ENCODE results near the gene HOXB3. TPM values are rescaled to one million over a fixed set of nuclear protein-coding genes. Genes with fewer than 3 reads are reported as not detected.

Gene HOXB3
- total RNA-seq, 2 donors from 2014 or later = 26.8 to 33.3 TPM

- Histone ChIP-seq H3K27ac (peak overlapping the region; percentile 91 to 96), H3K4me1 (ENCODE audit: control insufficient read depth in 1 of 2, low read depth in 2 of 2) (peaks cover 47 to 72% of the 10 kb centered on the region in 2 donors), H3K36me3 (peaks cover 9% of the 10 kb centered on the region), H3K4me3 (peak overlapping the region; percentile 84), H3K9me3 (no peaks in the 10 kb centered on the region), H3K27me3 (replicated peaks; ENCODE audit: insufficient read depth) (no peaks in the 10 kb centered on the region)
- no peak for ATAC-seq (ENCODE audit: insufficient number of reproducible peaks, low FRiP score, low read depth)
- DNase-seq (ENCODE audit: low spot score) = no peak
- TF ChIP-seq CTCF (IDR thresholded peaks at IDR 0.05) = no peak
Observed at GRCh38 chr17:48552466-48553189, 37.4 kb downstream of the HOXB3 start.

- Histone ChIP-seq H3K27ac (peak overlapping the region; percentile 49 to 73), H3K4me1 (ENCODE audit: control insufficient read depth in 1 of 2, low read depth in 2 of 2) (peaks cover 42 to 68% of the 10 kb centered on the region in 2 donors)
- ATAC-seq (ENCODE audit: insufficient number of reproducible peaks, low FRiP score, low read depth) = no peak
Observed at GRCh38 chr17:48551596-48552465, 38.2 kb downstream of the HOXB3 start.

DNA sequence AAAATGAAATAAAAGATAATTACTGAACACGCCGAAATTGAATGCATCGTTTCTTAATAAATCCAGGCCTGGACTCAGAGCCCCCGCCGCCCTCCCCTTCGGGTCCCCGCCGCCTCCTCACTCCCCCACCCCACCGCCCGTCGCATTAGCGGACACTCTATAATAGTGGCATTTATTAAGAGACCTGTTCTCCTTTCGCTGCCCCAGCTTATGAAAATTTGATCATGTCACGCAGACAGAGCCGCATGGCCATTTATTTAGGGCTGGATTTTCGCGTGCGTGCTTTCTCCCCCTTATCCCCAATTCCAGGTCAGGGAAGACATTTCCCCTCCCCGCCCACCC lies 38.9 kb downstream of the HOXB3 start:
- no peak for TF ChIP-seq CTCF (IDR thresholded peaks at IDR 0.05)
- DNase-seq (ENCODE audit: low spot score) = no peak
- H3K4me1 ChIP-seq (ENCODE audit: control insufficient read depth in 1 of 2, low read depth in 2 of 2) = peaks cover 37 to 68% of the 10 kb centered on the region in 2 donors
- H3K36me3 ChIP-seq = peaks cover 9% of the 10 kb centered on the region
- no peak overlapping the region for H3K4me3 ChIP-seq
- no peaks in the 10 kb centered on the region for H3K9me3 ChIP-seq
- peak overlapping the region in 1 of 2 donors; percentile 73 for H3K27ac ChIP-seq
- ATAC-seq (ENCODE audit: insufficient number of reproducible peaks, low FRiP score, low read depth) = no peak
- H3K27me3 ChIP-seq (replicated peaks; ENCODE audit: insufficient read depth) = no peaks in the 10 kb centered on the region

More at GRCh38 chr17:48551596-48552465, 38.2 kb downstream of the HOXB3 start:
- Histone ChIP-seq H3K4me3 (no peak overlapping the region), H3K9me3 (no peaks in the 10 kb centered on the region), H3K27me3 (replicated peaks; ENCODE audit: insufficient read depth) (no peaks in the 10 kb centered on the region), H3K36me3 (peaks cover 9% of the 10 kb centered on the region)
- no peak for TF ChIP-seq CTCF (IDR thresholded peaks at IDR 0.05)
- DNase-seq (ENCODE audit: low spot score) = no peak

DNA sequence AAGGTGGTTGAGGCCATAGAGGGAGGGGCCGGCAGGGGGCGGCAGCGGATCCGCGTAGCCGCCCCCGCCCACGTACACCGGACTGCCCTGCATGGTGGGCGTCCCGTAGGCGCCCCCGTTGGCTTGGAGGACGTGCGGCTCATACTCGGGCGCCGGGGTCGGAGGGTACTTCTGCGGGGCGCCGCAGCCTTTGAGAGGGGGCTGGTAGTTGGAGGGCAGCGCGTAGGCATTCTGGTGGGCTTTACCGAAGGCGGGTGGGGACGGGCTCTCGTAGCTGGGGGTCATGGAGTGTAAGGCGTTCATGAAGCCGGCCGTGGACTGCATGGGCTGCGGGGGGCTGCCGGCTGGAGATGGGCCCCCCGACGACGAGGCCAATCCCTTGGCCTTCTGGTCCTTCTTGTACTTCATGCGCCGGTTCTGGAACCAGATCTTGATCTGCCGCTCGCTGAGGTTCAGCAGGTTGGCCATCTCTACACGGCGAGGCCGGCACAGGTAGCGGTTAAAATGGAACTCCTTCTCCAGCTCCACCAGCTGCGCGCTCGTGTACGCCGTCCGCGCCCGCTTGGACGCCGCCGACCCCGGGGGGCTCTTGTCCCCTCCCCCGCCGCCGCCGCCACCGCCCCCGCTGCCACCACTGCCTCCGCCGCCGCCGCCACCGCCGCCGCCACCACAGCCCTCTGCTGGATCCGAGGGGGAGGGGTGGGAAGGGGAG lies 39.4 kb downstream of the HOXB3 start:
- peaks cover 38 to 68% of the 10 kb centered on the region in 2 donors for H3K4me1 ChIP-seq (ENCODE audit: control insufficient read depth in 1 of 2, low read depth in 2 of 2)

More for the DNA sequence above, 39.4 kb downstream of the HOXB3 start:
- Histone ChIP-seq H3K27me3 (replicated peaks; ENCODE audit: insufficient read depth) (no peaks in the 10 kb centered on the region), H3K4me3 (no peak overlapping the region), H3K9me3 (no peaks in the 10 kb centered on the region), H3K27ac (peak overlapping the region; percentile 42 to 93), H3K36me3 (peaks cover 9% of the 10 kb centered on the region)
- ATAC-seq (ENCODE audit: insufficient number of reproducible peaks, low FRiP score, low read depth) = no peak
- DNase-seq (ENCODE audit: low spot score) = no peak
- TF ChIP-seq CTCF (IDR thresholded peaks at IDR 0.05) = no peak

All from thoracic aorta (tissue), 2 donors.